HepG2 (cell line): ENCODE measurements around the gene HMCN2. TPM values are rescaled to one million over a fixed set of nuclear protein-coding genes. Genes with fewer than 3 reads are reported as not detected.
A peak's percentile ranks its signal among the peaks of the same experiment; 100 is the strongest.

Experiments used
- AGO1 ChIP-seq: fragments of 200-400 bp; formaldehyde crosslinking; IDR thresholded peaks from 2 replicates; pipeline ENCODE4 v1.6.1; 2017; ENCODE audit warnings: mild to moderate bottlenecking, low read depth, low read length, moderate library complexity; ENCODE audit not compliant: poor library complexity, severe bottlenecking
- BRD4 ChIP-seq: sonication (generic); formaldehyde crosslinking; IDR thresholded peaks from 2 replicates; pipeline ENCODE4 v1.4.0; 2020; ENCODE audit warnings: missing genetic modification reagents
- CERS6 ChIP-seq: sonication (generic); formaldehyde crosslinking; IDR thresholded peaks from 2 replicates; pipeline ENCODE4 v1.5.0; 2020; ENCODE audit warnings: missing genetic modification reagents
- DMAP1 ChIP-seq: IDR thresholded peaks from 2 replicates; pipeline ENCODE4 v1.6.1; 2016
- HCFC1 ChIP-seq: fragments of 150-350 bp; IDR thresholded peaks from 2 replicates; pipeline ENCODE4 v1.6.1; 2014; ENCODE audit warnings: low read depth, low read length
- HOXD1 ChIP-seq: sonication (generic); formaldehyde crosslinking; IDR thresholded peaks from 2 replicates; pipeline ENCODE4 v1.5.0; 2020; ENCODE audit warnings: missing genetic modification reagents
- IKZF4 ChIP-seq: sonication (generic); formaldehyde crosslinking; IDR thresholded peaks from 2 replicates; pipeline ENCODE4 v1.5.1; 2020; ENCODE audit warnings: borderline replicate concordance, mild to moderate bottlenecking, low read depth, missing genetic modification reagents; ENCODE audit errors: not compliant biosample characterization
- KAT8 ChIP-seq: IDR thresholded peaks from 2 replicates; pipeline ENCODE4 v1.6.1; 2016; ENCODE audit warnings: missing genetic modification reagents, missing compliant biosample characterization
- KMT2B ChIP-seq: IDR thresholded peaks from 2 replicates; pipeline ENCODE4 v1.6.1; 2016; ENCODE audit warnings: missing genetic modification reagents, missing compliant biosample characterization
- MIER3 ChIP-seq: IDR thresholded peaks from 2 replicates; pipeline ENCODE4 v1.6.1; 2016; ENCODE audit warnings: missing compliant biosample characterization, borderline replicate concordance
- NFIB ChIP-seq: sonication (generic); formaldehyde crosslinking; IDR thresholded peaks from 2 replicates; pipeline ENCODE4 v1.9.0; 2021; ENCODE audit warnings: missing genetic modification reagents, mild to moderate bottlenecking, borderline replicate concordance
- PAX8 ChIP-seq: sonication (generic); formaldehyde crosslinking; IDR thresholded peaks from 2 replicates; pipeline ENCODE4 v1.8.0; 2022; ENCODE audit warnings: mild to moderate bottlenecking, missing genetic modification reagents, borderline replicate concordance
- SRY ChIP-seq: sonication (generic); formaldehyde crosslinking; IDR thresholded peaks from 2 replicates; pipeline ENCODE4 v1.8.0; 2022; ENCODE audit warnings: mild to moderate bottlenecking, missing genetic modification reagents
- ZFY ChIP-seq: sonication (generic); formaldehyde crosslinking; IDR thresholded peaks from 2 replicates; pipeline ENCODE4 v1.4.0; 2020; ENCODE audit warnings: missing genetic modification reagents
- ZMYM3 ChIP-seq: sonication (generic); formaldehyde crosslinking; IDR thresholded peaks from 2 replicates; pipeline ENCODE4 v1.5.1; 2020; ENCODE audit warnings: mild to moderate bottlenecking, missing genetic modification reagents
- ZNF484 ChIP-seq: sonication (generic); formaldehyde crosslinking; IDR thresholded peaks from 2 replicates; pipeline ENCODE4 v1.5.1; 2020; ENCODE audit warnings: mild to moderate bottlenecking, low read depth, missing genetic modification reagents, borderline replicate concordance
- ZNF496 ChIP-seq: sonication (generic); formaldehyde crosslinking; IDR thresholded peaks from 2 replicates; pipeline ENCODE4 v1.8.1; 2023; ENCODE audit warnings: mild to moderate bottlenecking, moderate library complexity, missing genetic modification reagents; ENCODE audit not compliant: insufficient replicate concordance
- polyA plus RNA-seq, 8 experiments: library from polyadenylated mRNA; depleted of rRNA in 3 of 8; stranded (reverse) in 7 of 8; unstranded in 1 of 8; fragments of >200 nt; fragmentation: Illumina TruSeq in 4 of 8; extraction: Trizol in 4 of 8; gene quantifications; 2 replicates each; pipeline versions ENCODE4 v1.2.1 to v1.2.3, GENCODE V29; 2011 to 2016; ENCODE audit warnings: low read depth in 4 of 8, missing spikeins in 1 of 8, mixed read lengths in 1 of 8; ENCODE audit not compliant: insufficient read depth in 1 of 8
- total RNA-seq, 5 experiments: library from RNA; depleted of rRNA; stranded (reverse); fragments of >200 nt; fragmentation: Illumina TruSeq; extraction: Trizol; gene quantifications; 2 replicates each; pipeline ENCODE4 v1.2.3, GENCODE V29; 2016; ENCODE audit warnings: low read depth in 1 of 5
- TF ChIP-seq, protein P1 (sequence below), 2 experiments: sonication (generic) in 1 of 2; formaldehyde crosslinking in 1 of 2; IDR thresholded peaks; 2 replicates each; pipeline versions ENCODE4 v1.6.1 to v1.9.0; 2014 to 2022; ENCODE audit warnings: antibody characterized with exemption in 1 of 2, borderline replicate concordance in 1 of 2, inconsistent platforms in 1 of 2, low read depth in 1 of 2, missing genetic modification reagents in 1 of 2
- TF ChIP-seq, protein P2 (sequence below): sonication (generic); formaldehyde crosslinking; IDR thresholded peaks from 2 replicates; pipeline ENCODE4 v1.8.0; 2022; ENCODE audit warnings: mild to moderate bottlenecking, missing genetic modification reagents, moderate library complexity
- TF ChIP-seq, protein P3 (sequence below): IDR thresholded peaks from 2 replicates; pipeline ENCODE4 v1.6.1; 2016; ENCODE audit warnings: missing biosample characterization, missing genetic modification reagents, low read depth

HMCN2 gene
- total and polyA plus RNA-seq, 2 of the 13 experiments (the other 11 are each of a cell fraction or from before 2014, with no cell fraction given): 0.09 TPM; not detected in 1

DNA sequence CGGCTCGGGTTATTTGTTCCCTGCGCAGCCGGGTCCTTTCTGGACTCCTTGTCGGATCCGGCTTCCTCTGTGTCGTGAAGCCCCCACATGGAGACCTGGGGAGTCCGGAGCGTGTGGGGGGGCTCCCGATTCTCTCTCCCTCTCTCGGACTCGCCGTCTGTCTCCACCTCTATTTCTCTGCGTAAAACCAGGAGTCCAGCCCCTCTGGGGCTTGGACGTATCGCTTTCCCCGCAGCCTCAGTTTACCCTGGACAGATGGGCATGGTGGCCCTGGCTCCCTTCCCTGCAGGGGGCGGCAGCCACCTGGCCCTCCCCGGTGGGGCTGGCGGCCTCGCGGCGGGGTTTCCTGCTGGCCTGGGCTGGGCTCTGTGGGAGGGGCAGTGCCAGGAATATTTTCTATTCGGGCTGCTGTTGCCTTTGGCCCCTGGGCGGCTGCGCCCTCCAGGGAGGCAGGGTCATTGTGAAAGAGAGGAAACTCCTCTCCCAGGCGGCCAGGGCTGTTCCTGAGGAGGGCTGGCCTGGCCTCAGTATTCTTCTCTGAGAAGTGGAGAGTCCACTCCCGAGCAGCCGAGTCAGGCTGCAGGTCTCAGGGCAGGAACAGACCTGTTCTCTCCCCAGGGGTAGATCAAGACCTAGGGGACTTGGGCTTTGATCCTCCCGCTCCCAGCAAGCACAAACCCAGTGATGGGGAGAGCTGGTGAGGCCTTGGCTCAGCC lies 179.9 kb downstream of the HMCN2 start (continued):
- TF ChIP-seq, protein P1, sequence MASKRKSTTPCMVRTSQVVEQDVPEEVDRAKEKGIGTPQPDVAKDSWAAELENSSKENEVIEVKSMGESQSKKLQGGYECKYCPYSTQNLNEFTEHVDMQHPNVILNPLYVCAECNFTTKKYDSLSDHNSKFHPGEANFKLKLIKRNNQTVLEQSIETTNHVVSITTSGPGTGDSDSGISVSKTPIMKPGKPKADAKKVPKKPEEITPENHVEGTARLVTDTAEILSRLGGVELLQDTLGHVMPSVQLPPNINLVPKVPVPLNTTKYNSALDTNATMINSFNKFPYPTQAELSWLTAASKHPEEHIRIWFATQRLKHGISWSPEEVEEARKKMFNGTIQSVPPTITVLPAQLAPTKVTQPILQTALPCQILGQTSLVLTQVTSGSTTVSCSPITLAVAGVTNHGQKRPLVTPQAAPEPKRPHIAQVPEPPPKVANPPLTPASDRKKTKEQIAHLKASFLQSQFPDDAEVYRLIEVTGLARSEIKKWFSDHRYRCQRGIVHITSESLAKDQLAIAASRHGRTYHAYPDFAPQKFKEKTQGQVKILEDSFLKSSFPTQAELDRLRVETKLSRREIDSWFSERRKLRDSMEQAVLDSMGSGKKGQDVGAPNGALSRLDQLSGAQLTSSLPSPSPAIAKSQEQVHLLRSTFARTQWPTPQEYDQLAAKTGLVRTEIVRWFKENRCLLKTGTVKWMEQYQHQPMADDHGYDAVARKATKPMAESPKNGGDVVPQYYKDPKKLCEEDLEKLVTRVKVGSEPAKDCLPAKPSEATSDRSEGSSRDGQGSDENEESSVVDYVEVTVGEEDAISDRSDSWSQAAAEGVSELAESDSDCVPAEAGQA (IDR thresholded peaks at IDR 0.05; ENCODE audit: low read depth): no peak
- TF ChIP-seq, protein P1 (CRISPR knock-in tag; IDR thresholded peaks at IDR 0.05; ENCODE audit: borderline replicate concordance): no peak
- TF ChIP-seq PAX8 (CRISPR knock-in tag): no peak
- peak; percentile 39; the same call in 1 of the 2 replicates for TF ChIP-seq ZFY (CRISPR knock-in tag)
- peak; percentile 16; the same call in 1 of the 2 replicates for TF ChIP-seq DMAP1 (CRISPR knock-in tag)
- TF ChIP-seq, protein P2, sequence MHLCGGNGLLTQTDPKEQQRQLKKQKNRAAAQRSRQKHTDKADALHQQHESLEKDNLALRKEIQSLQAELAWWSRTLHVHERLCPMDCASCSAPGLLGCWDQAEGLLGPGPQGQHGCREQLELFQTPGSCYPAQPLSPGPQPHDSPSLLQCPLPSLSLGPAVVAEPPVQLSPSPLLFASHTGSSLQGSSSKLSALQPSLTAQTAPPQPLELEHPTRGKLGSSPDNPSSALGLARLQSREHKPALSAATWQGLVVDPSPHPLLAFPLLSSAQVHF (CRISPR knock-in tag): no peak
- peak; percentile 49; the same call in 1 of the 2 replicates for TF ChIP-seq KMT2B (CRISPR knock-in tag)
- TF ChIP-seq SRY (CRISPR knock-in tag): 0 out of 2 replicates have a peak, but pooled peaks have one; percentile 37
- no peak for TF ChIP-seq CERS6 (CRISPR knock-in tag)
- no peak for TF ChIP-seq HOXD1 (CRISPR knock-in tag)
- TF ChIP-seq IKZF4 (CRISPR knock-in tag): no peak
- TF ChIP-seq BRD4 (CRISPR knock-in tag): no peak
- TF ChIP-seq NFIB (CRISPR knock-in tag): no peak
- TF ChIP-seq, protein P3, sequence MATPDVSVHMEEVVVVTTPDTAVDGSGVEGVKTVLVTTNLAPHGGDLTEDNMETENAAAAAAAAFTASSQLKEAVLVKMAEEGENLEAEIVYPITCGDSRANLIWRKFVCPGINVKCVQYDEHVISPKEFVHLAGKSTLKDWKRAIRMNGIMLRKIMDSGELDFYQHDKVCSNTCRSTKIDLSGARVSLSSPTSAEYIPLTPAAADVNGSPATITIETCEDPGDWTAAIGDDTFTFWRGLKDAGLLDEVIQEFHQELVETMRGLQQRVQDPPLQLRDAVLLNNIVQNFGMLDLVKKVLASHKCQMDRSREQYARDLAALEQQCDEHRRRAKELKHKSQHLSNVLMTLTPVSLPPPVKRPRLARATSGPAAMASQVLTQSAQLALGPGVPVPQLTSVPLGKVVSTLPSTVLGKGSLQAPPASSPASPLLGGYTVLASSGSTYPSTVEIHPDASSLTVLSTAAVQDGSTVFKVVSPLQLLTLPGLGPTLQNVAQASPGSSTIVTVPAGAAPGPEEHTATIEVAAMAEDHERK (CRISPR knock-in tag): no peak
- no peak for TF ChIP-seq ZNF496 (CRISPR knock-in tag)
- peak; percentile 13; the same call in 1 of the 2 replicates for TF ChIP-seq ZMYM3 (CRISPR knock-in tag)
- no peak for TF ChIP-seq HCFC1
- TF ChIP-seq AGO1: peak; percentile 76
- TF ChIP-seq MIER3 (CRISPR knock-in tag): no peak
- no peak for TF ChIP-seq ZNF484 (CRISPR knock-in tag)
- 0 out of 2 replicates have a peak, but pooled peaks have one; percentile 20 for TF ChIP-seq KAT8 (CRISPR knock-in tag)
